ENCODE measurements around the gene PRSS50. TPM values are rescaled to one million over a fixed set of nuclear protein-coding genes. Genes with fewer than 3 reads are reported as not detected.

Gene PRSS50
- polyA plus RNA-seq, 1 of the 3 experiments (the other 2 are of a cell fraction) = not detected

DNA sequence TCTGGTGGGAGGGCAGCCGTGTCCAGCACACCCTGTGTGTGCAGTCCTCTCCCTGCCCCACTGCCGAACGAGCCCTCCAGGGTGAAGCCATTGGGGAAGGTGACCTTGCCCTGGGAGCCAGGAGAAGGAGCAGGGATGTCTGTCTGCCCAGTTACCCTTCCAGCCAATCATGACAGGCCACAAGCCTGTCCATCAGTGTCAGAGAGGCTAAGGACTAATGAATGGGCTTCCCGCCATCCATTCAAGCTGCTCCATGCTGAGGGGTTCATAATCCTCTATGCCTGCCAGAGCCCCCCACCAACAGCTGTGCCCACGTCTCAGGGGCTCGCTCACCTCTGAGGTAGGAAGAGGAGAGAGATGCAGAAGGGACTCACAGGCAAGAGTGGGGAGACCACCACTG, 39.4 kb downstream of the PRSS50 start:
- POLR2A ChIA-PET = no interaction called here
- H3K9ac ChIP-seq = no peak overlapping the region
- peaks cover 0 to 9% of the 10 kb centered on the region in 2 experiments; a peak in 1 of 4 replicates for H3K4me1 ChIP-seq (ENCODE audit: control insufficient read depth in 1 of 2, insufficient read depth in 2 of 2, low read depth in 1 of 2, low read length in 1 of 2)
- H3K27ac ChIP-seq (ENCODE audit: low read depth in 2 of 2, low read length in 1 of 2) = no peak overlapping the region
- H3K36me3 ChIP-seq (replicated peaks in 1 of 2; ENCODE audit: control insufficient read depth in 1 of 2, insufficient read depth in 2 of 2, low read length in 1 of 2) = no peaks in the 10 kb centered on the region
- H3F3A ChIP-seq (replicated peaks; ENCODE audit: insufficient read depth) = no peaks in the 10 kb centered on the region
- no peak overlapping the region for H3K4me2 ChIP-seq
- H4K20me1 ChIP-seq (ENCODE audit: insufficient read depth) = no peaks in the 10 kb centered on the region
- CTCF ChIA-PET = no interaction called here
- H3K4me3 ChIP-seq (ENCODE audit: low read depth in 2 of 2, low read length in 1 of 2) = no peak overlapping the region
- WGBS (ENCODE audit: low lambda C conversion rate) = 20% methylated on average over 1 of the region's 6 CpGs
- H3K27me3 ChIP-seq (ENCODE audit: insufficient read depth) = no peaks in the 10 kb centered on the region
- H3K9me2 ChIP-seq = no peaks in the 10 kb centered on the region
- H3K9me3 ChIP-seq = no peaks in the 10 kb centered on the region
- DNase-seq = no peak
- no peak overlapping the region for H2AFZ ChIP-seq (ENCODE audit: low read depth)
- no peaks in the 10 kb centered on the region for H3K79me2 ChIP-seq (ENCODE audit: insufficient read depth)
- TF ChIP-seq EZH2phosphoT487 (IDR thresholded peaks at IDR 0.05; ENCODE audit: borderline replicate concordance, low read depth) (no peak), FOXM1 (IDR thresholded peaks at IDR 0.05; ENCODE audit: low read depth) (no peak), TAF1 (IDR thresholded peaks at IDR 0.05; ENCODE audit: borderline replicate concordance, low read depth, low read length) (no peak), POLR2AphosphoS5 (IDR thresholded peaks at IDR 0.05; ENCODE audit: low read depth, low read length) (no peak), YY1 (IDR thresholded peaks at IDR 0.05; ENCODE audit: low read depth) (no peak), GATA2 (CRISPR knock-in tag; IDR thresholded peaks at IDR 0.05) (no peak)
- TF ChIP-seq, protein P1, sequence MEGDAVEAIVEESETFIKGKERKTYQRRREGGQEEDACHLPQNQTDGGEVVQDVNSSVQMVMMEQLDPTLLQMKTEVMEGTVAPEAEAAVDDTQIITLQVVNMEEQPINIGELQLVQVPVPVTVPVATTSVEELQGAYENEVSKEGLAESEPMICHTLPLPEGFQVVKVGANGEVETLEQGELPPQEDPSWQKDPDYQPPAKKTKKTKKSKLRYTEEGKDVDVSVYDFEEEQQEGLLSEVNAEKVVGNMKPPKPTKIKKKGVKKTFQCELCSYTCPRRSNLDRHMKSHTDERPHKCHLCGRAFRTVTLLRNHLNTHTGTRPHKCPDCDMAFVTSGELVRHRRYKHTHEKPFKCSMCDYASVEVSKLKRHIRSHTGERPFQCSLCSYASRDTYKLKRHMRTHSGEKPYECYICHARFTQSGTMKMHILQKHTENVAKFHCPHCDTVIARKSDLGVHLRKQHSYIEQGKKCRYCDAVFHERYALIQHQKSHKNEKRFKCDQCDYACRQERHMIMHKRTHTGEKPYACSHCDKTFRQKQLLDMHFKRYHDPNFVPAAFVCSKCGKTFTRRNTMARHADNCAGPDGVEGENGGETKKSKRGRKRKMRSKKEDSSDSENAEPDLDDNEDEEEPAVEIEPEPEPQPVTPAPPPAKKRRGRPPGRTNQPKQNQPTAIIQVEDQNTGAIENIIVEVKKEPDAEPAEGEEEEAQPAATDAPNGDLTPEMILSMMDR (IDR thresholded peaks at IDR 0.05) = no peak

DNA sequence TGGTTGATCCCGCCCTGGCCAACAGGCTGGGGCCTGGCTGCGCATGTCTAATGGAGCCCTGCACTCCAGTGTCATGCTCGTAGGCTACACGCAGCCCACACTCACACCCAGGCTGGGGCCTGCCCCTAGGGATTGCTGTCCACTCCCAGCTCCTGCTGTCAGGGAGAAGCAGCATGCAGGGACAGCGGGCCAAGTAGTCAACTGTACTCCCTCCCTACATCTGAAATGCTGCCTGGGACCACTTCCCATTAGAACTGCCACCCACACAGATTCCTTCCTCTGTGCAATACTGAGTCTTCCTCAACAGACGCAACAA, 40.3 kb downstream of the PRSS50 start:
- Histone ChIP-seq H3K9me3 (no peaks in the 10 kb centered on the region), H3K9me2 (no peaks in the 10 kb centered on the region), H3K27me3 (ENCODE audit: insufficient read depth) (no peaks in the 10 kb centered on the region), H4K20me1 (ENCODE audit: insufficient read depth) (no peaks in the 10 kb centered on the region), H2AFZ (ENCODE audit: low read depth) (no peak overlapping the region), H3K36me3 (replicated peaks in 1 of 2; ENCODE audit: control insufficient read depth in 1 of 2, insufficient read depth in 2 of 2, low read length in 1 of 2) (no peaks in the 10 kb centered on the region), H3K27ac (ENCODE audit: low read depth in 2 of 2, low read length in 1 of 2) (no peak overlapping the region), H3K4me3 (ENCODE audit: low read depth in 2 of 2, low read length in 1 of 2) (no peak overlapping the region), H3K9ac (no peak overlapping the region), H3K79me2 (ENCODE audit: insufficient read depth) (no peaks in the 10 kb centered on the region), H3K4me1 (ENCODE audit: control insufficient read depth in 1 of 2, insufficient read depth in 2 of 2, low read depth in 1 of 2, low read length in 1 of 2) (peaks cover 0 to 9% of the 10 kb centered on the region in 2 experiments; a peak in 1 of 4 replicates), H3F3A (replicated peaks; ENCODE audit: insufficient read depth) (no peaks in the 10 kb centered on the region), H3K4me2 (no peak overlapping the region)
- 74% methylated on average over 4 of the region's 6 CpGs for WGBS (ENCODE audit: low lambda C conversion rate)
- TF ChIP-seq FOXM1 (IDR thresholded peaks at IDR 0.05; ENCODE audit: low read depth) (no peak), ELF1 (IDR thresholded peaks at IDR 0.05) (no peak), GABPA (IDR thresholded peaks at IDR 0.05; ENCODE audit: low read depth) (no peak)
- TF ChIP-seq, protein P2, sequence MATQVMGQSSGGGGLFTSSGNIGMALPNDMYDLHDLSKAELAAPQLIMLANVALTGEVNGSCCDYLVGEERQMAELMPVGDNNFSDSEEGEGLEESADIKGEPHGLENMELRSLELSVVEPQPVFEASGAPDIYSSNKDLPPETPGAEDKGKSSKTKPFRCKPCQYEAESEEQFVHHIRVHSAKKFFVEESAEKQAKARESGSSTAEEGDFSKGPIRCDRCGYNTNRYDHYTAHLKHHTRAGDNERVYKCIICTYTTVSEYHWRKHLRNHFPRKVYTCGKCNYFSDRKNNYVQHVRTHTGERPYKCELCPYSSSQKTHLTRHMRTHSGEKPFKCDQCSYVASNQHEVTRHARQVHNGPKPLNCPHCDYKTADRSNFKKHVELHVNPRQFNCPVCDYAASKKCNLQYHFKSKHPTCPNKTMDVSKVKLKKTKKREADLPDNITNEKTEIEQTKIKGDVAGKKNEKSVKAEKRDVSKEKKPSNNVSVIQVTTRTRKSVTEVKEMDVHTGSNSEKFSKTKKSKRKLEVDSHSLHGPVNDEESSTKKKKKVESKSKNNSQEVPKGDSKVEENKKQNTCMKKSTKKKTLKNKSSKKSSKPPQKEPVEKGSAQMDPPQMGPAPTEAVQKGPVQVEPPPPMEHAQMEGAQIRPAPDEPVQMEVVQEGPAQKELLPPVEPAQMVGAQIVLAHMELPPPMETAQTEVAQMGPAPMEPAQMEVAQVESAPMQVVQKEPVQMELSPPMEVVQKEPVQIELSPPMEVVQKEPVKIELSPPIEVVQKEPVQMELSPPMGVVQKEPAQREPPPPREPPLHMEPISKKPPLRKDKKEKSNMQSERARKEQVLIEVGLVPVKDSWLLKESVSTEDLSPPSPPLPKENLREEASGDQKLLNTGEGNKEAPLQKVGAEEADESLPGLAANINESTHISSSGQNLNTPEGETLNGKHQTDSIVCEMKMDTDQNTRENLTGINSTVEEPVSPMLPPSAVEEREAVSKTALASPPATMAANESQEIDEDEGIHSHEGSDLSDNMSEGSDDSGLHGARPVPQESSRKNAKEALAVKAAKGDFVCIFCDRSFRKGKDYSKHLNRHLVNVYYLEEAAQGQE (IDR thresholded peaks at IDR 0.05; ENCODE audit: low read depth, low read length) = no peak
- no peak for DNase-seq
- ChIA-PET CTCF (no interaction called here), POLR2A (no interaction called here)
